ENCODE data around the gene FCRL4. TPM values are rescaled to one million over a fixed set of nuclear protein-coding genes. Genes with fewer than 3 reads are reported as not detected.

The FCRL4 gene
- total and polyA plus RNA-seq, 2 experiments from 2014 or later = not detected

GRCh38 chr1:157628773-157629172 is 30.9 kb upstream of the FCRL4 start:
- in situ Hi-C loops (cut with MboI) = no loop called here

GRCh38 chr1:157626099-157626498 is 28.2 kb upstream of the FCRL4 start:
- Histone ChIP-seq H3K4me1 (ENCODE audit: insufficient read depth) (no peaks in the 10 kb centered on the region), H3K4me3 (no peak overlapping the region), H2AFZ (no peak overlapping the region), H3K36me3 (ENCODE audit: low read depth) (no peaks in the 10 kb centered on the region), H3K4me2 (ENCODE audit: unreplicated experiment) (no peak overlapping the region), H3K27ac (no peak overlapping the region), H4K20me1 (ENCODE audit: insufficient read depth) (no peaks in the 10 kb centered on the region), H3K27me3 (replicated peaks; ENCODE audit: insufficient read depth) (peaks cover 4% of the 10 kb centered on the region; the same call in 1 of the 2 replicates), H3K9me3 (ENCODE audit: low read depth) (no peaks in the 10 kb centered on the region), H3F3A (ENCODE audit: insufficient read depth) (no peaks in the 10 kb centered on the region), H3K9me2 (ENCODE audit: insufficient read depth) (no peaks in the 10 kb centered on the region), H3K79me2 (ENCODE audit: insufficient read depth) (no peaks in the 10 kb centered on the region), H3K9ac (no peak overlapping the region)
- TF ChIP-seq EZH2 (IDR thresholded peaks at IDR 0.05; ENCODE audit: insufficient read depth, poor library complexity, severe bottlenecking) (no peak), EZH2phosphoT487 (IDR thresholded peaks at IDR 0.05; ENCODE audit: insufficient read depth, low read depth) (no peak)
- in situ Hi-C loops (cut with MboI) = no loop called here
- WGBS, 2 experiments (ENCODE audit: low coverage in 1 of 2, low lambda C conversion rate in 2 of 2, missing lambda C conversion rate in 2 of 2) = 20 to 33% methylated on average over 2 of the region's 2 CpGs
- no peak for DNase-seq

More at GRCh38 chr1:157628773-157629172, 30.9 kb upstream of the FCRL4 start:
- H2AFZ ChIP-seq = no peak overlapping the region
- no peaks in the 10 kb centered on the region for H3K9me2 ChIP-seq (ENCODE audit: insufficient read depth)
- no peaks in the 10 kb centered on the region for H3K4me1 ChIP-seq (ENCODE audit: insufficient read depth)
- no peak overlapping the region for H3K4me3 ChIP-seq
- H3K79me2 ChIP-seq (ENCODE audit: insufficient read depth) = no peaks in the 10 kb centered on the region
- no peak overlapping the region for H3K27ac ChIP-seq
- H3K36me3 ChIP-seq (ENCODE audit: low read depth) = no peaks in the 10 kb centered on the region
- 26 to 45% methylated on average over 1 of the region's 1 CpG for WGBS, 2 experiments (ENCODE audit: low coverage in 1 of 2, low lambda C conversion rate in 2 of 2, missing lambda C conversion rate in 2 of 2)
- no peaks in the 10 kb centered on the region for H3F3A ChIP-seq (ENCODE audit: insufficient read depth)
- no peak overlapping the region for H3K4me2 ChIP-seq (ENCODE audit: unreplicated experiment)
- H3K9me3 ChIP-seq (ENCODE audit: low read depth) = no peaks in the 10 kb centered on the region
- H3K27me3 ChIP-seq (replicated peaks; ENCODE audit: insufficient read depth) = peaks cover 4% of the 10 kb centered on the region; the same call in 1 of the 2 replicates
- no peaks in the 10 kb centered on the region for H4K20me1 ChIP-seq (ENCODE audit: insufficient read depth)
- no peak for TF ChIP-seq EZH2 (IDR thresholded peaks at IDR 0.05; ENCODE audit: insufficient read depth, poor library complexity, severe bottlenecking)
- TF ChIP-seq EZH2phosphoT487 (IDR thresholded peaks at IDR 0.05; ENCODE audit: insufficient read depth, low read depth) = no peak
- no peak for DNase-seq
- no peak overlapping the region for H3K9ac ChIP-seq

GRCh38 chr1:157624471-157624870 is 26.6 kb upstream of the FCRL4 start:
- H3K4me2 ChIP-seq (ENCODE audit: unreplicated experiment) = no peak overlapping the region

GRCh38 chr1:157622471-157622870 is 24.6 kb upstream of the FCRL4 start:
- no peaks in the 10 kb centered on the region for H3K36me3 ChIP-seq (ENCODE audit: low read depth)
- H3K27ac ChIP-seq = no peak overlapping the region
- TF ChIP-seq EZH2 (IDR thresholded peaks at IDR 0.05; ENCODE audit: insufficient read depth, poor library complexity, severe bottlenecking) = no peak
- TF ChIP-seq EZH2phosphoT487 (IDR thresholded peaks at IDR 0.05; ENCODE audit: insufficient read depth, low read depth) = no peak
- in situ Hi-C loops (cut with MboI) = no loop called here
- no peak overlapping the region for H2AFZ ChIP-seq
- no peak overlapping the region for H3K4me3 ChIP-seq
- no peak overlapping the region for H3K4me2 ChIP-seq (ENCODE audit: unreplicated experiment)
- H3K9ac ChIP-seq = no peak overlapping the region
- no peaks in the 10 kb centered on the region for H3K9me2 ChIP-seq (ENCODE audit: insufficient read depth)
- no peaks in the 10 kb centered on the region for H4K20me1 ChIP-seq (ENCODE audit: insufficient read depth)
- WGBS, 2 experiments (ENCODE audit: low coverage in 1 of 2, low lambda C conversion rate in 2 of 2, missing lambda C conversion rate in 2 of 2) = 49 to 59% methylated on average over 5 of the region's 5 CpGs
- no peaks in the 10 kb centered on the region for H3F3A ChIP-seq (ENCODE audit: insufficient read depth)
- H3K9me3 ChIP-seq (ENCODE audit: low read depth) = no peaks in the 10 kb centered on the region
- no peaks in the 10 kb centered on the region for H3K79me2 ChIP-seq (ENCODE audit: insufficient read depth)
- H3K27me3 ChIP-seq (replicated peaks; ENCODE audit: insufficient read depth) = no peaks in the 10 kb centered on the region
- H3K4me1 ChIP-seq (ENCODE audit: insufficient read depth) = no peaks in the 10 kb centered on the region
- no peak for DNase-seq

More at GRCh38 chr1:157624471-157624870, 26.6 kb upstream of the FCRL4 start:
- Histone ChIP-seq H3K27me3 (replicated peaks; ENCODE audit: insufficient read depth) (0 out of 2 replicates have a peak, but pooled peaks cover 4% of the 10 kb centered on the region), H2AFZ (no peak overlapping the region), H3K9me2 (ENCODE audit: insufficient read depth) (no peaks in the 10 kb centered on the region), H3K36me3 (ENCODE audit: low read depth) (no peaks in the 10 kb centered on the region), H3K79me2 (ENCODE audit: insufficient read depth) (no peaks in the 10 kb centered on the region), H3K27ac (no peak overlapping the region), H3K4me1 (ENCODE audit: insufficient read depth) (no peaks in the 10 kb centered on the region), H3K4me3 (no peak overlapping the region), H3K9me3 (ENCODE audit: low read depth) (no peaks in the 10 kb centered on the region), H3K9ac (no peak overlapping the region), H4K20me1 (ENCODE audit: insufficient read depth) (no peaks in the 10 kb centered on the region), H3F3A (ENCODE audit: insufficient read depth) (no peaks in the 10 kb centered on the region)
- TF ChIP-seq EZH2 (IDR thresholded peaks at IDR 0.05; ENCODE audit: insufficient read depth, poor library complexity, severe bottlenecking) = no peak
- no peak for TF ChIP-seq EZH2phosphoT487 (IDR thresholded peaks at IDR 0.05; ENCODE audit: insufficient read depth, low read depth)
- DNase-seq = no peak
- 30 to 38% methylated on average over 2 of the region's 2 CpGs for WGBS, 2 experiments (ENCODE audit: low coverage in 1 of 2, low lambda C conversion rate in 2 of 2, missing lambda C conversion rate in 2 of 2)
- in situ Hi-C loops (cut with MboI) = no loop called here

- H3K36me3 ChIP-seq (ENCODE audit: low read depth) = no peaks in the 10 kb centered on the region
- no peak overlapping the region for H3K4me2 ChIP-seq (ENCODE audit: unreplicated experiment)
- DNase-seq = no peak
- no peaks in the 10 kb centered on the region for H4K20me1 ChIP-seq (ENCODE audit: insufficient read depth)
- no peaks in the 10 kb centered on the region for H3K4me1 ChIP-seq (ENCODE audit: insufficient read depth)
- no peak overlapping the region for H3K9ac ChIP-seq
- H3K27me3 ChIP-seq (replicated peaks; ENCODE audit: insufficient read depth) = no peaks in the 10 kb centered on the region
- in situ Hi-C loops (cut with MboI) = no loop called here
- no peaks in the 10 kb centered on the region for H3K9me2 ChIP-seq (ENCODE audit: insufficient read depth)
- WGBS, 2 experiments (ENCODE audit: low coverage in 1 of 2, low lambda C conversion rate in 2 of 2, missing lambda C conversion rate in 2 of 2) = 34 to 39% methylated on average over 3 of the region's 3 CpGs
- H3K9me3 ChIP-seq (ENCODE audit: low read depth) = no peaks in the 10 kb centered on the region
- H2AFZ ChIP-seq = no peak overlapping the region
- H3K27ac ChIP-seq = no peak overlapping the region
- H3K4me3 ChIP-seq = no peak overlapping the region
- H3K79me2 ChIP-seq (ENCODE audit: insufficient read depth) = no peaks in the 10 kb centered on the region
- TF ChIP-seq EZH2phosphoT487 (IDR thresholded peaks at IDR 0.05; ENCODE audit: insufficient read depth, low read depth) (no peak), EZH2 (IDR thresholded peaks at IDR 0.05; ENCODE audit: insufficient read depth, poor library complexity, severe bottlenecking) (no peak)
- H3F3A ChIP-seq (ENCODE audit: insufficient read depth) = no peaks in the 10 kb centered on the region
These were observed 20.3 kb upstream of the FCRL4 start for GRCh38 chr1:157618190-157618589.
